ENCODE results near the gene AGK.

- TF ChIP-seq CTCF (IDR thresholded peaks at IDR 0.05) (no peak), POLR2A (IDR thresholded peaks at IDR 0.05) (no peak)
Measured at GRCh38 chr7:141562543-141562942, 11.3 kb downstream of the AGK start.

Measured in lower leg skin (tissue), 3 donors.